ENCODE data around the gene C6orf163. TPM values are rescaled to one million over a fixed set of nuclear protein-coding genes. Genes with fewer than 3 reads are reported as not detected.

Gene C6orf163
- total RNA-seq, 1 experiment from 2014 or later: 1.2 TPM

- H4K91ac ChIP-seq (ENCODE audit: insufficient read length, low read depth, low read length): no peak overlapping the region
- H3K4me1 ChIP-seq (ENCODE audit: insufficient read depth, low read length): no peaks in the 10 kb centered on the region
- no peak overlapping the region for H3K14ac ChIP-seq (ENCODE audit: insufficient read depth, low read length)
- H3K27ac ChIP-seq (ENCODE audit: insufficient read length, low read depth, low read length): no peak overlapping the region
- H3K4me3 Mint-ChIP-seq: no peak overlapping the region
- H3K27ac Mint-ChIP-seq: no peak overlapping the region
- H3K9me3 ChIP-seq (ENCODE audit: control insufficient read depth, low read depth, low read length): no peaks in the 10 kb centered on the region
- H4K8ac ChIP-seq (replicated peaks; ENCODE audit: insufficient read length, low read depth, low read length): no peak overlapping the region
- peaks cover 6 to 14% (median 10%) of the 10 kb centered on the region in 3 experiments; a peak in 6 of 7 replicates for H3K36me3 Mint-ChIP-seq (ENCODE audit: insufficient read depth in 1 of 3, low read depth in 3 of 3)
- H2BK15ac ChIP-seq (ENCODE audit: low read depth, low read length): no peak overlapping the region
- no peak overlapping the region for H2AFZ ChIP-seq (ENCODE audit: low read length)
- peaks cover 22 to 31% of the 10 kb centered on the region in 2 experiments for H3K9me3 Mint-ChIP-seq
- H3K27me3 Mint-ChIP-seq (ENCODE audit: low read depth): no peaks in the 10 kb centered on the region
- no peak overlapping the region for H2AK5ac ChIP-seq (ENCODE audit: insufficient read length, low read length)
- no peak overlapping the region for H2BK20ac ChIP-seq (ENCODE audit: low read depth, low read length, poor library complexity, severe bottlenecking)
- H4K5ac ChIP-seq (ENCODE audit: insufficient read length, low read depth, low read length): no peak overlapping the region
- H2BK5ac ChIP-seq (ENCODE audit: insufficient read length, low read length): no peak overlapping the region
- H3K27me3 ChIP-seq (ENCODE audit: insufficient read depth, low read length): no peaks in the 10 kb centered on the region
- H2BK120ac ChIP-seq (ENCODE audit: low read depth, low read length, poor library complexity, severe bottlenecking): no peak overlapping the region
- no peak overlapping the region for H3T11ph ChIP-seq (ENCODE audit: low read length)
- H3K56ac ChIP-seq (ENCODE audit: insufficient read length, low read depth, low read length): no peak overlapping the region
- H3K4me1 Mint-ChIP-seq: peaks cover 0 to 1% of the 10 kb centered on the region in 2 experiments; a peak in 2 of 4 replicates
- TF ChIP-seq CTCF (conservative IDR thresholded peaks at IDR 0.05): no peak
- H3K79me1 ChIP-seq (ENCODE audit: insufficient read depth, low read depth, low read length, poor library complexity, severe bottlenecking): no peaks in the 10 kb centered on the region
- no peak overlapping the region for H3K9ac ChIP-seq (ENCODE audit: extremely low read depth, insufficient read length, low read length)
- H3K23ac ChIP-seq (ENCODE audit: insufficient read length, low read depth, low read length): no peak overlapping the region
- H2BK12ac ChIP-seq (ENCODE audit: insufficient read length, low read depth, low read length): no peak overlapping the region
- no peaks in the 10 kb centered on the region for H3K79me2 ChIP-seq (ENCODE audit: insufficient read depth, low read length)
- no peak overlapping the region for H3K4ac ChIP-seq (ENCODE audit: low read depth, low read length)
- no peaks in the 10 kb centered on the region for H3K23me2 ChIP-seq (ENCODE audit: insufficient read length, low read depth, low read length, poor library complexity, severe bottlenecking)
- WGBS (ENCODE audit: extremely low coverage, insufficient read length, low lambda C conversion rate): no CpG with 5 or more reads among the region's 2 CpGs
- H4K20me1 ChIP-seq (ENCODE audit: control insufficient read depth, insufficient read depth, insufficient read length): no peaks in the 10 kb centered on the region
- H3K18ac ChIP-seq (ENCODE audit: insufficient read length, low read depth, low read length): no peak overlapping the region
- no peak overlapping the region for H3K4me2 ChIP-seq (ENCODE audit: insufficient read depth, insufficient read length, low read length)
- no peak for DNase-seq
Observed at GRCh38 chr6:87373377-87373776, 28.8 kb downstream of the C6orf163 start.

Measured in H9 (cell line).